Jurkat, Clone E6-1 (cell line): ENCODE results near the gene CNTLN.
"Not testable (repeated sequence)": the region's sequence is repeated elsewhere in the genome, so short reads cannot be mapped to it uniquely, and the experiment has no call there.

Experiments
- DNase-seq: peaks from one replicate; pipeline ENCODE4 v3.0.0-alpha.2; 2011; ENCODE audit warnings: low read depth, low spot score
- H3K4me3 ChIP-seq: 2 replicates; pipeline ENCODE4 v1.5.1; 2011; ENCODE audit warnings: mild to moderate bottlenecking, low read length, control low read depth, moderate library complexity

The CNTLN gene

DNA sequence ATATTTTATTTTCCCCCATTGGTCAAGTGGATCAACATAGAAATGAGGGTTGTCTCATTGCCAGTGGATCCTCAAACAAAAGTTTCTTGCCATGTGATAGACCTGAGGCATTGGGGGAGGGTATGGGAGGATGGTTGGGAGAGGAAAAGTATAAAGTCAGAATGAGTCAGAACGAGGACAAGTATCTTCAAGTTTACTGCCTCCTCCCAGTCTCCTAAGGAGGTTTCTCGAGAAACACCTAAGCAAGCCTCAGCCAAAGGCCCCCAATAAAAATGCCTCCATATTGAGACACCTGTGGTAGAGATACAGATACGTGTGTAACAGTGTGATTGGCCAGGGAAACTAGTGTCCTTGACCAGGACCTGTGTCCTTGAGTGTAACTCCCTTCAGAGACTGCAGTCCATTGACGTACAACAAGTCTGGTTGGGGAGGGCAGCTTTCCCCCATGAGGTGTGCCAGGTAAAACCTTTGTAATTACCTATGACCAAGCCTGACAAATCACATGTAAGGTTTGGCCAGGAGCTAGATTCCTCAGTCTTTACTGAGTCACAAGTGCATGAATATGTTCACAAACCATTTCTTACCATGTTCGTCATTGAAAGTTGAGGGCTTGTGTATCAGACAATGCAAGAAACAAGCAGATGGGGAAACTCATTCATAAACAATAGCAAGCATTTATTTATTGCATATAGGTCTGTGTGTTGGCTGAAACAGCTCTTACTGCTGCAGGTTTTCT, 245.5 kb downstream of the CNTLN start:
- no peak for DNase-seq
- no peak overlapping the region for H3K4me3 ChIP-seq

DNA sequence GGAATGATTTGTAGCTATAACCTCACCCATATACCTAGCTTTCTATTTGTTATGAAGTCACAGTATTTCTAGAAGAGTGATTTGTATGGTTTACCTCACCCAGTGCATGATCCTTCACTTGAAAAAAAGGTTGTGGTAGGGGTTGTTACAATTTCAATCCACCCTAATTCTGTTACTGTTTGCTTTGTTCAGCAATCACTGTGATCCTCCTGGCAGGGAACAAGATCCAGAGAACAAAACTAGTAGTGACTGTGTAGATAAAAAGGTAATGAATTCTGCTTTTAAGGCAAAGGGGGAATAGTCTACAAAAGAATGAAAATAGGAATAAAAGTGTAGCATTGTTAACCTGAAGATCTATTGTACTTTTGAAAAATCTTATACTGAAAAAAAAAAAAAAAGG, 252.7 kb downstream of the CNTLN start:
- DNase-seq, result no peak
- H3K4me3 ChIP-seq, result no peak overlapping the region

- no peak for DNase-seq
Observed at GRCh38 chr9:17389026-17389425, 254.2 kb downstream of the CNTLN start.

DNA sequence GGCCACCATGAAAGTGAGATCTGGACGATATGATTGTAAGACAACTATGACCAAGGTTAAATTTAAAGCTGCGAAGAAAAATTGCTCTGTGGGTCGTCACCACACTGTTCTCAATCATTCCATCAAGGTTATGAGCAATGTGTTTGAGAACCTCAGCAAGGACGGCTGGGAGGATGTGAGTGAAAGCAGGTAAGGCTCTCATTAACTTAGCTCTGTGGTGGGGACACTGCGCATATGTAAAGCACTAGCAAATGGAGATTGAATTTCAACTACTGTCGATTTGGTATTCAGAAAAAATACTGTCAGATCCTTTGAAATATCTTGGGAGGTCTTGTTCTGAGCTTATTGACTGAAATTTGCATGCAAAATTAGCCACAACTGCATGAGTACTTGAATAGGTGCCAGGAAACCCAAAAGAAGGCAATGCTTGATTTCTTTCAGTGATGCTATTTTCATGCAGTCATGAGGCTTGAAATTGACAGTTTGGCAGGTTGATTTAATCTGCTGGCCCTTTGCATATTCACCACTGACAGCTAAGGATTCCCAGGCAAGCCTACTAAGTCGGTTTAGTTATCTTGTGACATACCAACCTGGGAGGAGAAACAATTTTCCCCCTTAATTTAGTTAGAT, 260.2 kb downstream of the CNTLN start:
- no peak for DNase-seq
- no peak overlapping the region for H3K4me3 ChIP-seq

More at GRCh38 chr9:17389026-17389425, 254.2 kb downstream of the CNTLN start:
- no peak overlapping the region for H3K4me3 ChIP-seq

DNA sequence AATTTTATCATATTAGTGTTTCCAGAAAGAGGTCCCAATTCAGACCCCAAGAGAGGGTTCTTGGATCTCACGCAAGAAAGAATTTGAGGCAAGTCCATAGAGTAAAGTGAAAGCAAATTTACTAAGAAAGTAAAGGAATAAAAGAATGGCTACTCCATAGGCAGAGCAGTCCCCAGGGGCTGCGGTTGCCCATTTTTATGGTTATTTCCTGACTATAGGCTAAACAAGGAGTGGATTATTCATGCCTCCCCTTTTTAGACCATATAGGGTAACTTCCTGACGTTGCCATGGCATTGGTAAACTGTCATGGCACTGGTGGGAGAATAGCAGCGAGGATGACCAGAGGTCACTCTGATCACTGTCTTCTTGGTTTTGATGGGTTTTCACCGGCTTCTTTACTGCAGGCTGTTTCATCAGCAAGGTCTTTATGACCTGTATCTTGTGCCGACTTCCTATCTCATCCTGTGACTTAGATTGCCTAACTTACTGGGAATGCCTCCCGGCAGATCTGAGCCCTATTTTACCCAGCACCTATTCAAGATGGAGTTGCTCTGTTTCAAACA, 262.4 kb downstream of the CNTLN start:
- not testable (repeated sequence) for DNase-seq, H3K4me3 ChIP-seq

GRCh38 chr9:17398350-17398749, 263.5 kb downstream of the CNTLN start:
- H3K4me3 ChIP-seq, result no peak overlapping the region
- no peak for DNase-seq

DNA sequence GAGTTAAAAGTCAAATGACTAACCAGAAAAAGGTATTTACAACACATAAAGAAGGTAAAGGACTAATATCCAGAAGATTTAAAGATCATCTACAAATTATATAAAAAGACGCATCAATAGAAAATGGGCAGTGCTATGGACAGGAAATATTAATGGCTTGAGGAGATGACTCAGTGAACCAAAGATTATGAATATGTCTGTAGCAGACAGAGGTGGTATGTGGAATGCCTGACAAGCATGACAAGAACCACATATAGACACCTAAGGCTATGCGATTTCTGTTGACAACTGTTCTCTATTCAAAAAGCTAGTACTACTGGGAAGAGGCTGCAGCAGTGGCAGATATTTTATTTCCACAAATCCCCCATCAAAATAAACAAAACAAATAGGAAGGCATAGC, 267.0 kb downstream of the CNTLN start:
- DNase-seq, result no peak

DNA sequence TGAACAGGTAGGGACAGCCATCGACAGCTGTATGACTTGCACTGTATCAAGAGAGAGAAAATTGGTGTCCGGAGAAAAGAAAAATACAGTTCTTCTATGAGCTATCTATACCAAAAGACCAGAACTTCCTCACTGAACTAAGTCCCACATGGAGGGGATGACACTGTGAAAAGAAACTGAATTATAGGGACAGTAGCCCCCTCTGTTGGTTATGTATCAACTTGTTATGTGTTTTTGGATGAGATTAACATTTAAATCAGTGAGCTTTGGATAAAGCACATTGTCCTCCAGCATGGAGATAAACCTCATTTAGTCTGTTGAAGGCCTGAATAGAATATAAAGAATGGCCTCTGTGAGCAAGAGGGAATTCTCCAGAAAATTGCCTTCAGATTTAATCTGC, 267.5 kb downstream of the CNTLN start:
- no peak overlapping the region for H3K4me3 ChIP-seq
- peak; percentile 12 for DNase-seq

More for the DNA sequence above, 267.0 kb downstream of the CNTLN start:
- H3K4me3 ChIP-seq, result no peak overlapping the region

GRCh38 chr9:17403539-17403938, 268.7 kb downstream of the CNTLN start:
- no peak overlapping the region for H3K4me3 ChIP-seq
- no peak for DNase-seq

DNA sequence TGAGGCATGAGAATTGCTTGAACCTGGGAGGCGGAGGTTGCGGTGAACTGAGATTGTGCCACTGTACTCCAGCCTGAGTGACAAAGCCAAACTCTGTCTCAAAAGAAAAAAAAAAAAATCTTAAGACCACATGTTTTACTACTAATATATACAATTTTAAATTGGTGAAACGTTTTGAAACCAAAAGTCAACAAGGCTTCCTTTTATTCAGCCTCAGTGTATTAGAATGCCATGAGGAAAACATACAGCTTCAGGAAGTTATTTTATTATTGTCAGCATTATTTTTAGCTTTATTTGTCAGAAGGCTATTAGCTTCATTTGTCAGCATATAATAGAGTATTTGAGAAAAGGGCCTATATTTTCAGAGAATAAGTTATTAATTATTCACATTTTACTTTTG, 280.1 kb downstream of the CNTLN start:
- DNase-seq, result no peak
- no peak overlapping the region for H3K4me3 ChIP-seq

GRCh38 chr9:17422994-17423680, 288.3 kb downstream of the CNTLN start:
- no peak for DNase-seq
- no peak overlapping the region for H3K4me3 ChIP-seq

- DNase-seq, result no peak
- H3K4me3 ChIP-seq, result no peak overlapping the region
Observed at GRCh38 chr9:17423681-17424011, 288.8 kb downstream of the CNTLN start.

GRCh38 chr9:17425384-17425783, 290.5 kb downstream of the CNTLN start:
- no peak overlapping the region for H3K4me3 ChIP-seq
- DNase-seq, result no peak

- no peak overlapping the region for H3K4me3 ChIP-seq
- DNase-seq, result no peak
Observed at GRCh38 chr9:17433526-17433925, 298.7 kb downstream of the CNTLN start.

GRCh38 chr9:17436854-17437253, 302.0 kb downstream of the CNTLN start:
- DNase-seq, result no peak

DNA sequence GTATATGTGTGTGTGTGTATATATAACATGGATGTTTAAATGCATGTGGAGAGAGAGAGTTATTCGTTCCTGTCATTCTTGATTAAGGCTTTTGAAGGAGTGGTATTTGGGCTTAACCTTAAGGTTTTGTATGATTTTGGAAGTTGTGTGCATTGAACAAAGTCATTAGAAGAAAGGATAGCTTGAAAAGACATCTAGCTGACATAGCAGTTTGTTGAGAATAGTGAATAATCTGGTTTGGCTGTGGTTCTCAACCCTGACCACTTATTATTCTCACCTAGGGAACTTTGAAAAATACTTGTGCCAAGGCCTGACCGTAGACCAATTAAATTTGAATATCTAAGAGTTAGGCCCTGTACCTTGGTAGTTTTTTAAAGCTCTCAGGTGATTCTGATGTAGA, 303.0 kb downstream of the CNTLN start:
- H3K4me3 ChIP-seq, result no peak overlapping the region
- DNase-seq, result no peak

More at GRCh38 chr9:17436854-17437253, 302.0 kb downstream of the CNTLN start:
- no peak overlapping the region for H3K4me3 ChIP-seq

GRCh38 chr9:17445126-17445525, 310.3 kb downstream of the CNTLN start:
- not testable (repeated sequence) for H3K4me3 ChIP-seq, DNase-seq

GRCh38 chr9:17453751-17454150, 318.9 kb downstream of the CNTLN start:
- no peak overlapping the region for H3K4me3 ChIP-seq
- DNase-seq, result no peak

- no peak overlapping the region for H3K4me3 ChIP-seq
- peak; percentile 53 for DNase-seq
Observed at GRCh38 chr9:17462869-17463464, 328.1 kb downstream of the CNTLN start.
